ENCODE results near the gene IKZF3. TPM values are rescaled to one million over a fixed set of nuclear protein-coding genes. Genes with fewer than 3 reads are reported as not detected.

IKZF3 gene
- total RNA-seq, 1 experiment from 2014 or later: 0.81 TPM

- no peak for TF ChIP-seq NFATC4 (CRISPR knock-in tag; IDR thresholded peaks at IDR 0.05)
- TF ChIP-seq NFYB (CRISPR knock-in tag; conservative IDR thresholded peaks at IDR 0.05; ENCODE audit: low read depth): no peak
- TF ChIP-seq ZNF317 (CRISPR knock-in tag; IDR thresholded peaks at IDR 0.05; ENCODE audit: borderline replicate concordance, low read depth): no peak
- no peak for TF ChIP-seq FOXJ3 (CRISPR knock-in tag; IDR thresholded peaks at IDR 0.05; ENCODE audit: borderline replicate concordance)
- TF ChIP-seq E2F1 (CRISPR knock-in tag; IDR thresholded peaks at IDR 0.05): no peak
- TF ChIP-seq ZNF396 (CRISPR knock-in tag; IDR thresholded peaks at IDR 0.05; ENCODE audit: borderline replicate concordance): no peak
- no peak for TF ChIP-seq ERG (CRISPR knock-in tag; IDR thresholded peaks at IDR 0.05)
- TF ChIP-seq SOX15 (CRISPR knock-in tag; IDR thresholded peaks at IDR 0.05): no peak
- TF ChIP-seq RELA (CRISPR knock-in tag; IDR thresholded peaks at IDR 0.05; ENCODE audit: borderline replicate concordance): no peak
- no peak for TF ChIP-seq STAT6 (CRISPR knock-in tag; conservative IDR thresholded peaks at IDR 0.05; ENCODE audit: low read depth)
- no peak for TF ChIP-seq IRF2 (CRISPR knock-in tag; IDR thresholded peaks at IDR 0.05; ENCODE audit: borderline replicate concordance, low read depth)
- TF ChIP-seq TEAD1 (CRISPR knock-in tag; IDR thresholded peaks at IDR 0.05): no peak; the same call in 1 of the 2 replicates
- TF ChIP-seq ATF2 (CRISPR knock-in tag; IDR thresholded peaks at IDR 0.05; ENCODE audit: borderline replicate concordance, low read depth): no peak
- no peak for TF ChIP-seq GRHL2 (CRISPR knock-in tag; IDR thresholded peaks at IDR 0.05; ENCODE audit: insufficient replicate concordance, severe bottlenecking)
- TF ChIP-seq TCF7 (CRISPR knock-in tag; IDR thresholded peaks at IDR 0.05; ENCODE audit: low read depth): no peak
- no peak for TF ChIP-seq AR (CRISPR knock-in tag; IDR thresholded peaks at IDR 0.05)
- no peak for TF ChIP-seq RORB (CRISPR knock-in tag; IDR thresholded peaks at IDR 0.05)
- no peak for TF ChIP-seq NR1H2 (CRISPR knock-in tag; IDR thresholded peaks at IDR 0.05)
- 0 out of 2 replicates have a peak, but pooled peaks have one; percentile 45 for TF ChIP-seq ZBTB21 (CRISPR knock-in tag; IDR thresholded peaks at IDR 0.05; ENCODE audit: borderline replicate concordance)
- no peak for TF ChIP-seq KAT7 (CRISPR knock-in tag; IDR thresholded peaks at IDR 0.05; ENCODE audit: borderline replicate concordance)
- TF ChIP-seq GTF2I (CRISPR knock-in tag; conservative IDR thresholded peaks at IDR 0.05): no peak
- no peak for TF ChIP-seq IRF1 (CRISPR knock-in tag; IDR thresholded peaks at IDR 0.05)
- 0 out of 2 replicates have a peak, but pooled peaks have one; percentile 45 for TF ChIP-seq TP53 (CRISPR knock-in tag; IDR thresholded peaks at IDR 0.05)
- TF ChIP-seq USF2 (CRISPR knock-in tag; IDR thresholded peaks at IDR 0.05): 0 out of 2 replicates have a peak, but pooled peaks have one; percentile 14
- TF ChIP-seq ZSCAN18 (CRISPR knock-in tag; IDR thresholded peaks at IDR 0.05): no peak
- TF ChIP-seq PRRX2 (CRISPR knock-in tag; IDR thresholded peaks at IDR 0.05): no peak
Measured at GRCh38 chr17:39737760-39738567, 126.1 kb downstream of the IKZF3 start, which contains the start of gene GRB7 (continued).
